Glutamatergic neuron (in vitro differentiated cells): ENCODE data around the gene RAD51B. TPM values are rescaled to one million over a fixed set of nuclear protein-coding genes. Genes with fewer than 3 reads are reported as not detected.
"Not testable (repeated sequence)": the region's sequence is repeated elsewhere in the genome, so short reads cannot be mapped to it uniquely, and the experiment has no call there.

ENCODE experiments used
- DNase-seq: peaks from one replicate; pipeline ENCODE4 v3.0.0; 2022
- H3K27ac Mint-ChIP-seq: one replicate; pipeline ENCODE4 v1.8.0; 2020; ENCODE audit warnings: mild to moderate bottlenecking, mixed read lengths, inconsistent platforms; ENCODE audit not compliant: unreplicated experiment
- H3K27me3 Mint-ChIP-seq: one replicate; pipeline ENCODE4 v1.8.0; 2020; ENCODE audit warnings: mild to moderate bottlenecking, moderate library complexity, mixed read lengths, inconsistent platforms; ENCODE audit not compliant: unreplicated experiment
- H3K36me3 Mint-ChIP-seq: one replicate; pipeline ENCODE4 v1.8.0; 2020; ENCODE audit warnings: mild to moderate bottlenecking, mixed read lengths, inconsistent platforms; ENCODE audit not compliant: unreplicated experiment
- H3K4me1 Mint-ChIP-seq: one replicate; pipeline ENCODE4 v1.8.0; 2020; ENCODE audit warnings: mild to moderate bottlenecking, low read depth, mixed read lengths, inconsistent platforms; ENCODE audit not compliant: unreplicated experiment
- H3K4me3 Mint-ChIP-seq: one replicate; pipeline ENCODE4 v1.8.0; 2020; ENCODE audit warnings: mild to moderate bottlenecking, mixed read lengths, inconsistent platforms; ENCODE audit not compliant: unreplicated experiment
- H3K9me3 Mint-ChIP-seq: one replicate; pipeline ENCODE4 v1.8.0; 2020; ENCODE audit warnings: mild to moderate bottlenecking, moderate library complexity, mixed read lengths, inconsistent platforms; ENCODE audit not compliant: unreplicated experiment
- total RNA-seq: library from RNA; stranded (reverse); fragmentation: NEBNext Ultra II Directional; extraction: Animal tissue kit (Norgen Biotek cat#: 25700); gene quantifications from one replicate; pipeline ENCODE4 v1.2.1, GENCODE V29; 2021; ENCODE audit not compliant: unreplicated experiment
- TF ChIP-seq, protein P1 (sequence below): fragments of 200-600 bp; sonication (generic); IDR thresholded peaks from one replicate; pipeline ENCODE4 v1.5.0; 2021; ENCODE audit not compliant: partially characterized antibody, unreplicated experiment

RAD51B gene
- total RNA-seq, 1 donor from 2014 or later = 9.7 TPM

DNA sequence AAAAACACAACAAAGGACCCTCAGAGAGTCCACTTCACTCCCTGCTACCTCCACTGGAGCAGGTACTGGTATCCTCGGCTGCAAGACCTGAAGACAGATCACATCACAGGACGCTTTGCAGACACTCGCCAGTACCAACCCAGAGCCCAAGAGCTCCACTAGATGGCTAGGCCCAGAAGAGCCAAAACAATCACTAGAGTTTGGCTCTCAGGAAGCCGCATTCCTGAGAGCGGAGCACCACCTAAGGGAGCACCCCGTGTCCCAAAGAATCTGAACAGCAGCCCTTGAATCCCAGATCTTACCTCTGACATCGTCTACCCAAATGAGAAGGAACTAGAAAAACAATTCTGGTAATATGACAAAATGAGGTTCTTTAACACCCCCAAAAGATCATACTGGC lies 399.8 kb downstream of the RAD51B start:
- TF ChIP-seq, protein P1, sequence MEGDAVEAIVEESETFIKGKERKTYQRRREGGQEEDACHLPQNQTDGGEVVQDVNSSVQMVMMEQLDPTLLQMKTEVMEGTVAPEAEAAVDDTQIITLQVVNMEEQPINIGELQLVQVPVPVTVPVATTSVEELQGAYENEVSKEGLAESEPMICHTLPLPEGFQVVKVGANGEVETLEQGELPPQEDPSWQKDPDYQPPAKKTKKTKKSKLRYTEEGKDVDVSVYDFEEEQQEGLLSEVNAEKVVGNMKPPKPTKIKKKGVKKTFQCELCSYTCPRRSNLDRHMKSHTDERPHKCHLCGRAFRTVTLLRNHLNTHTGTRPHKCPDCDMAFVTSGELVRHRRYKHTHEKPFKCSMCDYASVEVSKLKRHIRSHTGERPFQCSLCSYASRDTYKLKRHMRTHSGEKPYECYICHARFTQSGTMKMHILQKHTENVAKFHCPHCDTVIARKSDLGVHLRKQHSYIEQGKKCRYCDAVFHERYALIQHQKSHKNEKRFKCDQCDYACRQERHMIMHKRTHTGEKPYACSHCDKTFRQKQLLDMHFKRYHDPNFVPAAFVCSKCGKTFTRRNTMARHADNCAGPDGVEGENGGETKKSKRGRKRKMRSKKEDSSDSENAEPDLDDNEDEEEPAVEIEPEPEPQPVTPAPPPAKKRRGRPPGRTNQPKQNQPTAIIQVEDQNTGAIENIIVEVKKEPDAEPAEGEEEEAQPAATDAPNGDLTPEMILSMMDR = no peak
- H3K9me3 Mint-ChIP-seq = no peaks in the 10 kb centered on the region
- no peaks in the 10 kb centered on the region for H3K4me1 Mint-ChIP-seq
- H3K4me3 Mint-ChIP-seq = no peak overlapping the region
- no peak for DNase-seq
- no peak overlapping the region for H3K27ac Mint-ChIP-seq
- no peaks in the 10 kb centered on the region for H3K36me3 Mint-ChIP-seq
- H3K27me3 Mint-ChIP-seq = no peaks in the 10 kb centered on the region

DNA sequence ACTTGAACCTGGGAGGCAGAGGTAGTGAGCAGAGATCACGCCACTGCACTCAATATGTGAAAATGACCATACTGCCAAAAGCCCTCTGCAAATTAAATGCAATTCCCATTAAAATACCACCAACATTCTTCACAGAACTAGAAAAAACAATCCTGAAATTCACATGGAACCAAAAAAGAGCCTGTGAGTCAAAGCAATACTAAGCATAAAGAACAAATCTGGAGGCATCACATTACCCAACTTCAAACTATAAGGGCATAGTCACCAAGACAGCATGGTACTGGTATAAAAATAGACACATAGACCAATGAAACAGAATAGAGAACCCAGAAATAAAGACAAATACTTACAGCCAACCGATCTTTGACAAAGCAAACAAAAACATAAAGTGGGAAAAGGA lies 401.5 kb downstream of the RAD51B start:
- H3K36me3 Mint-ChIP-seq, DNase-seq, H3K9me3 Mint-ChIP-seq, H3K4me1 Mint-ChIP-seq, H3K27me3 Mint-ChIP-seq, H3K4me3 Mint-ChIP-seq, H3K27ac Mint-ChIP-seq: not testable (repeated sequence)

DNA sequence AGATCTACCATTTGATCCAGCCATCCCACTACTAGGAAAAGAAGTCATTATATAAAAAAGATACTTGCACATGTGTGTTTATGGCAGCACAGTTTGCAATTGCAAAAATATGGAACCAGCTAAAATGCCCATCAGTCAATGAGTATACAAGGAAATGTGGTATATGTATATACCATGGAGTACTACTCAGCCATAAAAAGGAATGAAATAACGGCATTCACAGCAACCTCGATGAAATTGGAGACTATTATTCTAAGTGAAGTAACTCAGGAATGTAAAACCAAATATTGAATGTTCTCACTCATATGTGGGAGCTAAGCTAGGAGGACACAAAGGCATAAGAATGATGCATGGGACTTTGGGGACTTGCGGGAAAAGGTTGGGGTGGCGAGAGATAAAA lies 402.6 kb downstream of the RAD51B start:
- Mint-ChIP-seq H3K4me3 (no peak overlapping the region), H3K27me3 (no peaks in the 10 kb centered on the region)
- DNase-seq = no peak

DNA sequence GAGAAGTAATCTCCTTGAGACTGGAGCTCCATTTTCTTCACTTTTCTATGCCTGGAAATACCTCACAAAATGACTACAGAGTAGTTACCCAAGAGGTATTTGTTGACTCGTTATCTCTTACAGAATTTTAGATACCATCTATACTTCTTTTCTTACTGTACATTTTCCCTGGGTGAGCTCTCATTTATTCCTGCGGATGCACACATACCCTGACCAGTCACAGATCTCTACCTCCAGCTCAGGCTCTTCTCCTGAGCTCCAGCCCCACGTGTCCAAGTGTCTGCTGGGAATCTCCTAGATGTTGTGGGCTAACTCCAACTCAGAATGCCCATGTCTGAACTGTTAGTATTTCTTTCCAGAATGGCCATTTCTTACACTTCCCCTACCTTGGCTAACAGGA lies 403.1 kb downstream of the RAD51B start:
- Mint-ChIP-seq H3K36me3 (no peaks in the 10 kb centered on the region), H3K4me1 (no peaks in the 10 kb centered on the region), H3K4me3 (no peak overlapping the region), H3K27me3 (no peaks in the 10 kb centered on the region), H3K9me3 (no peaks in the 10 kb centered on the region), H3K27ac (no peak overlapping the region)
- TF ChIP-seq, protein P1 = no peak
- no peak for DNase-seq

More for the DNA sequence above, 402.6 kb downstream of the RAD51B start:
- H3K9me3 Mint-ChIP-seq = no peaks in the 10 kb centered on the region
- no peak overlapping the region for H3K27ac Mint-ChIP-seq
- TF ChIP-seq, protein P1 = no peak
- no peaks in the 10 kb centered on the region for H3K4me1 Mint-ChIP-seq
- H3K36me3 Mint-ChIP-seq = no peaks in the 10 kb centered on the region

DNA sequence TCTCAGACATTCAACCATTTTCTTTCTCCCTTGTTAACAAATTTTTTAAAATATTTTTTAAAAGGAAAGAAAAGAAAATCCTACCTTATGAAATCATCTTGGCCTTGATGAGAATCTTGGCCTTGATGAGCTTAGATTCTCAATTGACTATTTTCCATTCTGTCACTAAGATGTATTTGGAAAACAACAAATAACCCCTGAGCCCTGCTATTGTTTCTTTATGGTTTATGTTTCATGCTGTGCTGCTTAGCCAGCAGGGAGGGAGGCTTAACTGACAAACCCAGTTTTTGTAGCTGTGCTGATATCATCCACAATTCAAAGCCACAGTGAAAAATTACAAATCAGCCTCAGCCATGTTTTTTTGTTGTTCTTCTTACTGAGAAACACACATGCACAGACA lies 404.1 kb downstream of the RAD51B start:
- Mint-ChIP-seq H3K27ac (no peak overlapping the region), H3K36me3 (no peaks in the 10 kb centered on the region), H3K9me3 (no peaks in the 10 kb centered on the region), H3K4me1 (no peaks in the 10 kb centered on the region), H3K27me3 (no peaks in the 10 kb centered on the region), H3K4me3 (no peak overlapping the region)
- TF ChIP-seq, protein P1 = no peak
- no peak for DNase-seq

DNA sequence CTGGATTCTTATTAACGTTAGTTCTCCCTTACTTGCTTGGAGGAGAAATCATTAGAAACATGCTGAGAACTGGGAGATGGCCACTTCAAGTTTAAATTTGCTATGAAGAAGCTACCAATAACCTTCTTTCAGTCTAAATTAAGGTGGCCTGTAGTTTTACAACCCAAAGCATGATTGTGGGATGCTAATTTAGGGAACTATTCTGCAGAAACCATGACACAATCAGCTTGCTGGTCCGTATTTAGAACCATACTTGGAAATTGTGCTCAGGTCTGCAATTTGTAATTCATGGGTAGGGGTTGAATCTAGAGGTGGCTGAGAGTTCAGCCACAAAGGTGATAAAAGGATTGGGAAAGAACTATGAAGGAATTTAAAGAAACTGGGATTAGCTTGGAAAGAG lies 405.7 kb downstream of the RAD51B start:
- no peak for DNase-seq
- Mint-ChIP-seq H3K36me3 (no peaks in the 10 kb centered on the region), H3K4me1 (no peaks in the 10 kb centered on the region), H3K4me3 (no peak overlapping the region), H3K9me3 (no peaks in the 10 kb centered on the region), H3K27me3 (no peaks in the 10 kb centered on the region), H3K27ac (no peak overlapping the region)
- TF ChIP-seq, protein P1 = no peak
